Immature natural killer cell (primary cell): ENCODE results near the gene APCDD1. TPM values are rescaled to one million over a fixed set of nuclear protein-coding genes. Genes with fewer than 3 reads are reported as not detected.

Experiments used
- DNase-seq, 3 donors: peaks; one replicate each; pipeline ENCODE4 v3.0.0; 2022; ENCODE audit warnings: mixed read lengths in 1 of 3
- H3K27ac Mint-ChIP-seq, 6 donors: one replicate each; pipeline ENCODE4 v1.8.0; 2020; ENCODE audit warnings: mixed read lengths in 6 of 6, mild to moderate bottlenecking in 5 of 6, inconsistent platforms in 4 of 6, moderate library complexity in 3 of 6
- H3K27me3 Mint-ChIP-seq, 3 donors: one replicate each; pipeline ENCODE4 v1.8.0; 2020 to 2021; ENCODE audit warnings: low read depth in 3 of 3, mild to moderate bottlenecking in 3 of 3, mixed read lengths in 3 of 3, moderate library complexity in 3 of 3, inconsistent platforms in 1 of 3
- H3K36me3 Mint-ChIP-seq, 3 donors: one replicate each; pipeline ENCODE4 v1.8.0; 2020; ENCODE audit warnings: mixed read lengths in 3 of 3, inconsistent platforms in 2 of 3, mild to moderate bottlenecking in 2 of 3
- H3K4me1 Mint-ChIP-seq, 2 donors: one replicate each; pipeline ENCODE4 v1.8.0; 2020; ENCODE audit warnings: inconsistent platforms in 2 of 2, mild to moderate bottlenecking in 2 of 2, mixed read lengths in 2 of 2, moderate library complexity in 1 of 2
- H3K4me3 Mint-ChIP-seq, 5 donors: one replicate each; pipeline ENCODE4 v1.8.0; 2020; ENCODE audit warnings: mild to moderate bottlenecking in 5 of 5, mixed read lengths in 5 of 5, inconsistent platforms in 3 of 5, moderate library complexity in 3 of 5
- H3K9me3 Mint-ChIP-seq, 6 donors: one replicate each; pipeline ENCODE4 v1.8.0; 2020; ENCODE audit warnings: mild to moderate bottlenecking in 6 of 6, mixed read lengths in 6 of 6, inconsistent platforms in 4 of 6, moderate library complexity in 3 of 6
- polyA plus RNA-seq, 3 donors: library from polyadenylated mRNA; unstranded; fragments of 300-500 nt; fragmentation: Illumina TruSeq; gene quantifications; one replicate each; pipeline ENCODE4 v1.2.3, GENCODE V29; 2021

Gene APCDD1
- polyA plus RNA-seq, 3 donors from 2014 or later, result 0.31 TPM; not detected in 2

- Mint-ChIP-seq H3K4me1 (no peaks in the 10 kb centered on the region), H3K36me3 (no peaks in the 10 kb centered on the region), H3K27ac (no peak overlapping the region), H3K4me3 (no peak overlapping the region), H3K9me3 (peaks cover 0 to 2% (median 0%) of the 10 kb centered on the region in 6 donors), H3K27me3 (peaks cover 0 to 7% (median 4%) of the 10 kb centered on the region in 3 donors)
- DNase-seq, result no peak
Observed at GRCh38 chr18:10418836-10419235, 35.6 kb upstream of the APCDD1 start.

GRCh38 chr18:10419420-10420103 is 34.9 kb upstream of the APCDD1 start:
- peaks cover 0 to 1% (median 0%) of the 10 kb centered on the region in 6 donors for H3K9me3 Mint-ChIP-seq
- H3K4me1 Mint-ChIP-seq, result no peaks in the 10 kb centered on the region
- no peak overlapping the region for H3K27ac Mint-ChIP-seq
- no peak overlapping the region for H3K4me3 Mint-ChIP-seq
- DNase-seq, result no peak
- peaks cover 0 to 9% (median 4%) of the 10 kb centered on the region in 3 donors for H3K27me3 Mint-ChIP-seq
- H3K36me3 Mint-ChIP-seq, result no peaks in the 10 kb centered on the region

- Mint-ChIP-seq H3K36me3 (no peaks in the 10 kb centered on the region), H3K27ac (no peak overlapping the region), H3K9me3 (peaks cover 0 to 1% (median 0%) of the 10 kb centered on the region in 6 donors), H3K4me3 (no peak overlapping the region), H3K27me3 (peaks cover 2 to 9% (median 4%) of the 10 kb centered on the region in 3 donors), H3K4me1 (no peaks in the 10 kb centered on the region)
- no peak for DNase-seq
Observed at GRCh38 chr18:10420561-10421352, 33.7 kb upstream of the APCDD1 start.

GRCh38 chr18:10421859-10422258 is 32.6 kb upstream of the APCDD1 start:
- Mint-ChIP-seq H3K4me1 (no peaks in the 10 kb centered on the region), H3K27me3 (peaks cover 3 to 7% (median 4%) of the 10 kb centered on the region in 3 donors), H3K9me3 (peaks cover 0 to 1% (median 0%) of the 10 kb centered on the region in 6 donors), H3K4me3 (no peak overlapping the region), H3K27ac (no peak overlapping the region), H3K36me3 (no peaks in the 10 kb centered on the region)
- no peak for DNase-seq

GRCh38 chr18:10422731-10423130 is 31.7 kb upstream of the APCDD1 start:
- no peaks in the 10 kb centered on the region for H3K36me3 Mint-ChIP-seq
- H3K4me1 Mint-ChIP-seq, result no peaks in the 10 kb centered on the region
- no peak overlapping the region for H3K27ac Mint-ChIP-seq
- H3K4me3 Mint-ChIP-seq, result no peak overlapping the region
- H3K27me3 Mint-ChIP-seq, result peaks cover 3 to 7% (median 4%) of the 10 kb centered on the region in 3 donors
- no peak for DNase-seq
- H3K9me3 Mint-ChIP-seq, result peaks cover 0 to 2% (median 0%) of the 10 kb centered on the region in 6 donors

GRCh38 chr18:10424585-10425307 is 29.7 kb upstream of the APCDD1 start:
- no peak overlapping the region for H3K27ac Mint-ChIP-seq
- DNase-seq, result no peak
- peaks cover 3 to 5% (median 4%) of the 10 kb centered on the region in 3 donors for H3K27me3 Mint-ChIP-seq
- H3K9me3 Mint-ChIP-seq, result peaks cover 0 to 2% (median 0%) of the 10 kb centered on the region in 6 donors
- H3K4me1 Mint-ChIP-seq, result no peaks in the 10 kb centered on the region
- H3K36me3 Mint-ChIP-seq, result no peaks in the 10 kb centered on the region
- no peak overlapping the region for H3K4me3 Mint-ChIP-seq

GRCh38 chr18:10430677-10431076 is 23.8 kb upstream of the APCDD1 start:
- H3K4me3 Mint-ChIP-seq, result no peak overlapping the region
- H3K27ac Mint-ChIP-seq, result no peak overlapping the region
- peaks cover 0 to 2% (median 0%) of the 10 kb centered on the region in 6 donors for H3K9me3 Mint-ChIP-seq
- H3K36me3 Mint-ChIP-seq, result no peaks in the 10 kb centered on the region
- peaks cover 0 to 4% (median 2%) of the 10 kb centered on the region in 3 donors for H3K27me3 Mint-ChIP-seq
- H3K4me1 Mint-ChIP-seq, result no peaks in the 10 kb centered on the region
- no peak for DNase-seq

GRCh38 chr18:10431680-10432079 is 22.8 kb upstream of the APCDD1 start:
- no peaks in the 10 kb centered on the region for H3K36me3 Mint-ChIP-seq
- H3K4me3 Mint-ChIP-seq, result no peak overlapping the region
- no peak for DNase-seq
- H3K4me1 Mint-ChIP-seq, result no peaks in the 10 kb centered on the region
- H3K27ac Mint-ChIP-seq, result no peak overlapping the region
- peaks cover 0 to 2% (median 0%) of the 10 kb centered on the region in 6 donors for H3K9me3 Mint-ChIP-seq
- peaks cover 0 to 4% (median 0%) of the 10 kb centered on the region in 3 donors for H3K27me3 Mint-ChIP-seq

GRCh38 chr18:10432781-10433180 is 21.7 kb upstream of the APCDD1 start:
- Mint-ChIP-seq H3K4me1 (no peaks in the 10 kb centered on the region), H3K27me3 (peaks cover 0 to 4% (median 0%) of the 10 kb centered on the region in 3 donors), H3K4me3 (no peak overlapping the region), H3K27ac (no peak overlapping the region), H3K9me3 (no peaks in the 10 kb centered on the region), H3K36me3 (no peaks in the 10 kb centered on the region)
- DNase-seq, result no peak

- Mint-ChIP-seq H3K9me3 (peaks cover 0 to 3% (median 0%) of the 10 kb centered on the region in 6 donors), H3K27me3 (peaks cover 0 to 4% (median 0%) of the 10 kb centered on the region in 3 donors), H3K4me1 (no peaks in the 10 kb centered on the region), H3K36me3 (no peaks in the 10 kb centered on the region), H3K27ac (no peak overlapping the region), H3K4me3 (no peak overlapping the region)
- DNase-seq, result no peak
Observed at GRCh38 chr18:10436160-10436559, 18.3 kb upstream of the APCDD1 start.

- no peak overlapping the region for H3K27ac Mint-ChIP-seq
- DNase-seq, result no peak
- H3K4me3 Mint-ChIP-seq, result no peak overlapping the region
- H3K4me1 Mint-ChIP-seq, result no peaks in the 10 kb centered on the region
- H3K36me3 Mint-ChIP-seq, result no peaks in the 10 kb centered on the region
- H3K27me3 Mint-ChIP-seq, result peaks cover 0 to 6% (median 0%) of the 10 kb centered on the region in 3 donors
- peaks cover 0 to 3% (median 0%) of the 10 kb centered on the region in 6 donors for H3K9me3 Mint-ChIP-seq
Observed at GRCh38 chr18:10437837-10438236, 16.6 kb upstream of the APCDD1 start.

- no peak for DNase-seq
- H3K36me3 Mint-ChIP-seq, result no peaks in the 10 kb centered on the region
- H3K27me3 Mint-ChIP-seq, result peaks cover 0 to 4% (median 0%) of the 10 kb centered on the region in 3 donors
- H3K27ac Mint-ChIP-seq, result no peak overlapping the region
- no peak overlapping the region for H3K4me3 Mint-ChIP-seq
- H3K9me3 Mint-ChIP-seq, result peaks cover 0 to 3% (median 0%) of the 10 kb centered on the region in 6 donors
- H3K4me1 Mint-ChIP-seq, result no peaks in the 10 kb centered on the region
Observed at GRCh38 chr18:10439898-10440297, 14.5 kb upstream of the APCDD1 start.

- Mint-ChIP-seq H3K4me3 (no peak overlapping the region), H3K9me3 (peaks cover 0 to 3% (median 0%) of the 10 kb centered on the region in 6 donors), H3K27me3 (peaks cover 0 to 8% (median 0%) of the 10 kb centered on the region in 3 donors), H3K36me3 (no peaks in the 10 kb centered on the region), H3K27ac (no peak overlapping the region), H3K4me1 (no peaks in the 10 kb centered on the region)
- no peak for DNase-seq
Observed at GRCh38 chr18:10440884-10441283, 13.6 kb upstream of the APCDD1 start.
